Mucosa of descending colon (tissue), 3 donors: ENCODE measurements around the gene CIBAR2. TPM values are rescaled to one million over a fixed set of nuclear protein-coding genes. Genes with fewer than 3 reads are reported as not detected.

Source experiments
- ATAC-seq: fragments of 200-7000 bp; cut with Tn5 transposase; one replicate; pipeline ENCODE4 v1.9.1; 2020; ENCODE audit warnings: mild to moderate bottlenecking, moderate library complexity
- DNase-seq, 3 donors: peaks; one replicate each; pipeline ENCODE4 v3.0.0-alpha.2; 2020
- H3K36me3 ChIP-seq: fragments of 200-600 bp; one replicate; pipeline ENCODE4 v1.8.0; 2021; ENCODE audit warnings: low read depth, mild to moderate bottlenecking
- H3K4me1 ChIP-seq: fragments of 200-600 bp; one replicate; pipeline ENCODE4 v1.8.0; 2021; ENCODE audit warnings: low read depth, mild to moderate bottlenecking
- H3K4me3 ChIP-seq: fragments of 200-600 bp; one replicate; pipeline ENCODE4 v1.8.0; 2021; ENCODE audit warnings: mild to moderate bottlenecking
- H3K9me3 ChIP-seq: fragments of 200-600 bp; one replicate; pipeline ENCODE4 v1.8.0; 2021; ENCODE audit warnings: mild to moderate bottlenecking
- intact Hi-C, 2 donors: fragments of 100-400 bp; cut with DNase I in 1 of 2; cut with micrococcal nuclease in 1 of 2; formaldehyde crosslinking; loops; one replicate each; pipeline versions ENCODE4 v1.11.0 to v1.11.1; 2022; cut with DNase I, micrococcal nuclease
- total RNA-seq, 3 donors: library from RNA; stranded (reverse); fragmentation: NEBNext Ultra II Directional in 2 of 3; extraction: Animal tissue kit (Norgen Biotek cat#: 25700) in 2 of 3; gene quantifications; one replicate each; pipeline versions ENCODE4 v1.2.1 to v1.2.4, GENCODE V29; 2021 to 2023
- TF ChIP-seq, protein P1 (sequence below): fragments of 200-600 bp; IDR thresholded peaks from one replicate; pipeline ENCODE4 v1.8.0; 2022; ENCODE audit warnings: antibody characterized with exemption, mild to moderate bottlenecking
- donor health status: DM: no; HTN: no; CAD: no; lungs with moderate emphysema.
- donor health status: DM: no; HTN: no; CAD: no.
- donor health status: DM: no; HTN: yes; CAD: no.

The CIBAR2 gene
- total RNA-seq, 3 donors from 2014 or later: not detected

DNA sequence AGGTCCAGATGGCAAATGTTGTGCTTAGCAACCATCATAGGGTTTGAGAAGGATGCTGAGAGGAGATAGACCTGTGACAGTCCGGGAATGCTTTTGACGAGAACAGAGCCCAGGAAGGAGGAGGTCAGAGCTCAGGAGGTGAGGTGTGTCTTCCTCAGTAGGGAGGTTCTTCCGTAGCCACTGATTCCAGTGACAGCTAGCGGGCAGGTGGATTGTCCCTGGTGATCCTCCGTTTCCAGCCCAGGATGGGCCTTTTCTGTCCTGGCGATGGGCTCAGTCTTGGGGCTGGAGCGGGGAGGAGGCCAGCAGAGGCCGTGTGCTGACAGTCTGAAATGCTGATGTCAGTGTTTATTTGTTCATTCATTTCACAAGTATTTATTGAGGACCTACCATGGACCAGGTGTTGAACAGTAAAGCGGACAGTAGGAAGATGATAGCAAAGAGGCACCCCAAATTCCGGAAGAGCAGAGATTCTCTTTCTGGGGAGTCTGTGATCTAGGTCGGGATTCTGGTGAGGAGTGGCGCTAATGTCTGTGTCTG is 45.9 kb downstream of the CIBAR2 start:
- Histone ChIP-seq H3K9me3 (no peaks in the 10 kb centered on the region), H3K4me1 (no peaks in the 10 kb centered on the region), H3K36me3 (peaks cover 3% of the 10 kb centered on the region), H3K4me3 (no peak overlapping the region)
- TF ChIP-seq, protein P1, sequence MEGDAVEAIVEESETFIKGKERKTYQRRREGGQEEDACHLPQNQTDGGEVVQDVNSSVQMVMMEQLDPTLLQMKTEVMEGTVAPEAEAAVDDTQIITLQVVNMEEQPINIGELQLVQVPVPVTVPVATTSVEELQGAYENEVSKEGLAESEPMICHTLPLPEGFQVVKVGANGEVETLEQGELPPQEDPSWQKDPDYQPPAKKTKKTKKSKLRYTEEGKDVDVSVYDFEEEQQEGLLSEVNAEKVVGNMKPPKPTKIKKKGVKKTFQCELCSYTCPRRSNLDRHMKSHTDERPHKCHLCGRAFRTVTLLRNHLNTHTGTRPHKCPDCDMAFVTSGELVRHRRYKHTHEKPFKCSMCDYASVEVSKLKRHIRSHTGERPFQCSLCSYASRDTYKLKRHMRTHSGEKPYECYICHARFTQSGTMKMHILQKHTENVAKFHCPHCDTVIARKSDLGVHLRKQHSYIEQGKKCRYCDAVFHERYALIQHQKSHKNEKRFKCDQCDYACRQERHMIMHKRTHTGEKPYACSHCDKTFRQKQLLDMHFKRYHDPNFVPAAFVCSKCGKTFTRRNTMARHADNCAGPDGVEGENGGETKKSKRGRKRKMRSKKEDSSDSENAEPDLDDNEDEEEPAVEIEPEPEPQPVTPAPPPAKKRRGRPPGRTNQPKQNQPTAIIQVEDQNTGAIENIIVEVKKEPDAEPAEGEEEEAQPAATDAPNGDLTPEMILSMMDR: no peak
- ATAC-seq (no peak), DNase-seq (no peak)
- intact Hi-C loops: no loop called here

DNA sequence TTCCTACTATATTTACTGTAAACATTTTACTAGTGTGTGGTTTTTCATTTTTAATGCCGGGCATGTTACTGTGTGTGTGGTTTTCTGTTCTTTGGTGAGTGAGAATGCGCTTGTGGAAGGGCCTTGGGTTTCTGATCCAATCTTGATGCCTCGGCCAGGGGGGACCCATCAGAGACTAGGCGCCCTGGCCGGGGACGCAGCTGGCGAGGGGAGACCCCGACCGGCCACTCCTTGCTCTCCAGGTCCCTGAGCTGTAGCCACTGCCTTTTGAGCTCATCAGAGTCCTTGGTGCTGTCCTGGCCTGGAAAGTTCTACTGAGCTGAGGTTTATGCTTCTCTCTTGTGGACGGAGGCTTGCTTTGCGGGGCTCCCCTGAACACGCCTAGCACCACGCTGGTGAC is 47.2 kb downstream of the CIBAR2 start:
- DNase-seq (no peak), ATAC-seq (no peak)
- Histone ChIP-seq H3K4me3 (no peak overlapping the region), H3K9me3 (no peaks in the 10 kb centered on the region), H3K4me1 (no peaks in the 10 kb centered on the region), H3K36me3 (peaks cover 3% of the 10 kb centered on the region)
- intact Hi-C loops: no loop called here
- TF ChIP-seq, protein P1: no peak

DNA sequence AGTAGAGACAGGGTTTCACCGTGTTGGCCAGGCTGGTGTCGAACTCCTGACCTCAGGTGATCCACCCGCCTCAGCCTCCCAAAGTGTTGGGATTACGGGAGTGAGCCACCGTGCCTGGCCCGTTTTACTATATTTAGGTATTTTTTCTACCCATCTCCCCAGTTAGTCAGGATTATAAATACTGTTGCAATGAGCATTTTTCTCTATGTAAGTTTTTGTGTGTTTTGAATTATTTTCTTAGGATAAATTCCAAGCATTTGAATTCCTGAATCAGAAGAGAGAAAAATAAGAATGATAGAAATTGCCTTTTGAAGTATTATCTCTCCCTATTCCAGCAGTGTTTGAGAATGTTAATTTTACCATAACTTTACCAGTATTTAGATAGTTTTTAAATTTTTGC is 48.1 kb downstream of the CIBAR2 start:
- TF ChIP-seq, protein P1: no peak
- no peak for ATAC-seq
- no peaks in the 10 kb centered on the region for H3K9me3 ChIP-seq
- intact Hi-C loops: no loop called here
- H3K36me3 ChIP-seq: no peaks in the 10 kb centered on the region
- H3K4me1 ChIP-seq: no peaks in the 10 kb centered on the region
- no peak overlapping the region for H3K4me3 ChIP-seq
- DNase-seq: no peak

DNA sequence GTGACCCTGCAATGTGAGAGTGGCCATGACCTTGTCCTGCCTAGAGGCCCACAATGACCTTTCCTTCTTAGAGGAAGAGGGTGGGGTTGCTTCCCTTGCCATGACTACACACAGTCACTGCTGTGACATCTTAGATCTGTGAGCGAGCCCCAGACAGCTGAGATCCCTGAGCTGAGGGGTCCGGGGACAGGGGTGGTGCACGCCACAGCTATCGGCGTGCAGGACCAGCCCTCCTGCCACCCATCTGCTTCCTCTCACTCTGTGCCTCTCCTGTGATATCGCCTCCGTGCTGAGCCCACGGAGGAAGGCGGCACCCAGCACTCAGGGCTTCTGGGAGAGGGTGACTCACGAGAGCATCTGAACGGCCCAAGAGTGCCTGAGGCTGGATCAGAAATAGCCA is 49.4 kb downstream of the CIBAR2 start:
- intact Hi-C loops: no loop called here
- TF ChIP-seq, protein P1: no peak

DNA sequence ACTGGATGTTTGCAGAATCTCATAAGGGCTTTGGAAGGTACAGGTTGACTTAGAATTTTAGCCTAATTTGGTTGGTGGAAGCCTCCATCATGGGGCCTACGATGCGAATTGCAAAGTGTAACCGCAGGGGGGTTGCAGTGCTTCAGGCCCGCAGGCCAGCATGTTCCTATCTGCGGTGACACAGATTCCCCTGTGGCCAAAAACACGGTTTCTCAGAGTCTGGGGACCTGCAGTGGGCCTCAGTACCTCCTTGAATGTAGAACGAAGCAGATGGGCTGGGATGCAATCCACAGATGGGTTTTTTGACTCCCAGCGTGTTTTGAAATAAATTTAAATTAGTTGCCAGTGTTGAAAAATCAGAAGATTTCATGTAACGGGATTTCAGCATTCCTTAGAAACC is 49.9 kb downstream of the CIBAR2 start:
- DNase-seq (peak in 1 of 3 donors; percentile 21), ATAC-seq (no peak)
- Histone ChIP-seq H3K4me3 (no peak overlapping the region), H3K4me1 (peaks cover under 1% of the 10 kb centered on the region), H3K9me3 (no peaks in the 10 kb centered on the region), H3K36me3 (no peaks in the 10 kb centered on the region)
- TF ChIP-seq, protein P1: no peak
- intact Hi-C loops: no loop called here

More for the DNA sequence above, 49.4 kb downstream of the CIBAR2 start:
- no peaks in the 10 kb centered on the region for H3K9me3 ChIP-seq
- ATAC-seq (peak; percentile 18), DNase-seq (no peak)
- H3K4me3 ChIP-seq: no peak overlapping the region
- no peaks in the 10 kb centered on the region for H3K4me1 ChIP-seq
- no peaks in the 10 kb centered on the region for H3K36me3 ChIP-seq

DNA sequence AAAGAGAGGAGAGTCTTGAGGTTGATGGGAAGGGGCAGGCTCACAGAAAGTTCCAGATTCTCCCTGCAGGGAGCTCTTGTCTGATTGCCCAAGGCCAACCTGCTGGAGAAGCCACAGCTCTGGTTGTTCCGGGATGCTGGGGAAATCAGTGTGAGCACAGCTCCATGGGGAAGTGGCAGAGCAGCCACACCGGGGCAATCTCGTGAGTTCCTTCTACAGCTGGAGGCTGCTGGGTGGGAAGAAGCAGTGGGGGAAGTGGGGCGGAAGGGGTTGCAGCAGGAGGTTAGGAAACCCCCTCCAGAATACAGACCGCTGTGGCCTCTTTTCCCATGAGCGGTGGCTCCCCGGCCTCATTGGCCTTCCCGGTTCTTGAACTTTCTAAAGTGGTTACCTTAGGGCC is 50.7 kb downstream of the CIBAR2 start:
- H3K9me3 ChIP-seq: no peaks in the 10 kb centered on the region
- H3K36me3 ChIP-seq: no peaks in the 10 kb centered on the region
- intact Hi-C loops: no loop called here
- TF ChIP-seq, protein P1: no peak
- DNase-seq (peak in 1 of 3 donors; percentile 71), ATAC-seq (peak; percentile 57)
- H3K4me1 ChIP-seq: peaks cover 8% of the 10 kb centered on the region
- no peak overlapping the region for H3K4me3 ChIP-seq
